H9 (cell line): Measurements from ENCODE around the gene GDI2. TPM values are rescaled to one million over a fixed set of nuclear protein-coding genes. Genes with fewer than 3 reads are reported as not detected.

Experiments used
- DNase-seq: peaks from one replicate; pipeline ENCODE4 v3.0.0-alpha.2; 2017
- H2AFZ ChIP-seq: one replicate; pipeline ENCODE4 v1.6.1; 2013; ENCODE audit warnings: mild to moderate bottlenecking, low read length, control low read depth, moderate library complexity
- H2AK5ac ChIP-seq: 2 replicates; pipeline ENCODE4 v1.6.1; 2013; ENCODE audit warnings: low read length, control low read depth, mixed read lengths; ENCODE audit not compliant: insufficient read length
- H2BK120ac ChIP-seq: one replicate; pipeline ENCODE4 v1.6.1; 2013; ENCODE audit warnings: low read depth, mild to moderate bottlenecking, low read length, control low read depth, inconsistent platforms; ENCODE audit not compliant: poor library complexity, severe bottlenecking
- H2BK12ac ChIP-seq: 2 replicates; pipeline ENCODE4 v1.6.1; 2013; ENCODE audit warnings: low read length, control low read depth, mixed read lengths, low read depth; ENCODE audit not compliant: insufficient read length
- H2BK15ac ChIP-seq: 2 replicates; pipeline ENCODE4 v1.6.1; 2013; ENCODE audit warnings: low read depth, low read length, control low read depth
- H2BK20ac ChIP-seq: one replicate; pipeline ENCODE4 v1.6.1; 2013; ENCODE audit warnings: low read depth, mild to moderate bottlenecking, low read length, control low read depth, inconsistent platforms; ENCODE audit not compliant: poor library complexity, severe bottlenecking
- H2BK5ac ChIP-seq: 2 replicates; pipeline ENCODE4 v1.6.1; 2013; ENCODE audit warnings: low read length, control low read depth, mixed read lengths; ENCODE audit not compliant: insufficient read length
- H3K14ac ChIP-seq: 2 replicates; pipeline ENCODE4 v1.6.1; 2013; ENCODE audit warnings: low read length, control low read depth; ENCODE audit not compliant: insufficient read depth
- H3K18ac ChIP-seq: 2 replicates; pipeline ENCODE4 v1.6.1; 2013; ENCODE audit warnings: low read depth, mild to moderate bottlenecking, mixed read lengths, low read length, control low read depth; ENCODE audit not compliant: insufficient read length
- H3K23ac ChIP-seq: 2 replicates; pipeline ENCODE4 v1.6.1; 2013; ENCODE audit warnings: low read length, control low read depth, mixed read lengths, low read depth; ENCODE audit not compliant: insufficient read length
- H3K23me2 ChIP-seq: 2 replicates; pipeline ENCODE4 v1.6.1; 2013; ENCODE audit warnings: low read depth, mild to moderate bottlenecking, mixed read lengths, low read length, control low read depth; ENCODE audit not compliant: insufficient read length, poor library complexity, severe bottlenecking
- H3K27ac ChIP-seq: 2 replicates; pipeline ENCODE4 v1.5.1; 2013; ENCODE audit warnings: low read length, control low read depth, mixed read lengths, low read depth; ENCODE audit not compliant: insufficient read length
- H3K27me3 ChIP-seq: 2 replicates; pipeline ENCODE4 v1.6.1; 2013; ENCODE audit warnings: low read length, control low read depth, inconsistent platforms; ENCODE audit not compliant: insufficient read depth
- H3K4ac ChIP-seq: 2 replicates; pipeline ENCODE4 v1.6.1; 2013; ENCODE audit warnings: low read depth, mild to moderate bottlenecking, control low read depth, inconsistent platforms, low read length, moderate library complexity
- H3K4me1 ChIP-seq: 2 replicates; pipeline ENCODE4 v1.6.1; 2013; ENCODE audit warnings: low read length, control low read depth, inconsistent platforms; ENCODE audit not compliant: insufficient read depth
- H3K4me2 ChIP-seq: 2 replicates; pipeline ENCODE4 v1.6.1; 2013; ENCODE audit warnings: low read length, control low read depth, mixed read lengths; ENCODE audit not compliant: insufficient read length, insufficient read depth
- H3K56ac ChIP-seq: 2 replicates; pipeline ENCODE4 v1.6.1; 2013; ENCODE audit warnings: low read depth, mild to moderate bottlenecking, mixed read lengths, low read length, control low read depth; ENCODE audit not compliant: insufficient read length
- H3K79me1 ChIP-seq: 2 replicates; pipeline ENCODE4 v1.6.1; 2013; ENCODE audit warnings: low read depth, mild to moderate bottlenecking, moderate library complexity, low read length, control low read depth, inconsistent platforms; ENCODE audit not compliant: insufficient read depth, poor library complexity, severe bottlenecking
- H3K79me2 ChIP-seq: 2 replicates; pipeline ENCODE4 v1.6.1; 2013; ENCODE audit warnings: low read length, control low read depth, inconsistent platforms; ENCODE audit not compliant: insufficient read depth
- H3K9ac ChIP-seq: 2 replicates; pipeline ENCODE4 v1.6.1; 2013; ENCODE audit warnings: low read length, control low read depth, mixed read lengths; ENCODE audit not compliant: insufficient read length; ENCODE audit errors: extremely low read depth
- H3K9me3 ChIP-seq: one replicate; pipeline ENCODE4 v1.6.1; 2013; ENCODE audit warnings: low read depth, low read length, inconsistent platforms; ENCODE audit not compliant: control insufficient read depth
- H3T11ph ChIP-seq: one replicate; pipeline ENCODE4 v1.6.1; 2013; ENCODE audit warnings: mild to moderate bottlenecking, low read length, control low read depth, inconsistent platforms
- H4K20me1 ChIP-seq: one replicate; pipeline ENCODE4 v1.6.1; 2013; ENCODE audit not compliant: control insufficient read depth, insufficient read length, insufficient read depth
- H4K5ac ChIP-seq: 2 replicates; pipeline ENCODE4 v1.6.1; 2013; ENCODE audit warnings: low read depth, mild to moderate bottlenecking, mixed read lengths, low read length, control low read depth; ENCODE audit not compliant: insufficient read length
- H4K8ac ChIP-seq: replicated peaks from 2 replicates; pipeline ENCODE4 v1.6.1; 2013; ENCODE audit warnings: low read length, control low read depth, mixed read lengths, low read depth; ENCODE audit not compliant: insufficient read length
- H4K91ac ChIP-seq: 2 replicates; pipeline ENCODE4 v1.6.1; 2013; ENCODE audit warnings: low read depth, mild to moderate bottlenecking, moderate library complexity, mixed read lengths, low read length, control low read depth; ENCODE audit not compliant: insufficient read length
- H3K27ac Mint-ChIP-seq, 3 experiments: 2 replicates in 2 of 3; 3 replicates in 1 of 3; pipeline ENCODE4 v1.8.0; 2020 to 2021; ENCODE audit warnings: mixed read lengths in 3 of 3, mild to moderate bottlenecking in 1 of 3, moderate library complexity in 1 of 3
- H3K27me3 Mint-ChIP-seq: 2 replicates; pipeline ENCODE4 v1.8.0; 2021; ENCODE audit warnings: low read depth, mild to moderate bottlenecking, moderate library complexity, mixed read lengths
- H3K36me3 Mint-ChIP-seq, 3 experiments: 2 replicates in 2 of 3; 3 replicates in 1 of 3; pipeline ENCODE4 v1.8.0; 2020 to 2021; ENCODE audit warnings: low read depth in 3 of 3, mixed read lengths in 3 of 3; ENCODE audit not compliant: insufficient read depth in 1 of 3
- H3K4me1 Mint-ChIP-seq, 2 experiments: 2 replicates each; pipeline ENCODE4 v1.8.0; 2020; ENCODE audit warnings: mixed read lengths in 2 of 2
- H3K4me3 Mint-ChIP-seq, 2 experiments: 2 replicates in 1 of 2; 3 replicates in 1 of 2; pipeline ENCODE4 v1.8.0; 2020 to 2021; ENCODE audit warnings: mild to moderate bottlenecking in 2 of 2, mixed read lengths in 2 of 2, moderate library complexity in 1 of 2
- H3K9me3 Mint-ChIP-seq, 2 experiments: 2 replicates in 1 of 2; 3 replicates in 1 of 2; pipeline ENCODE4 v1.8.0; 2020; ENCODE audit warnings: mild to moderate bottlenecking in 2 of 2, mixed read lengths in 2 of 2, moderate library complexity in 1 of 2
- CTCF ChIP-seq: fragments of 200-600 bp; sonication (generic); conservative IDR thresholded peaks from 3 replicates; pipeline ENCODE4 v1.8.0; 2021; ENCODE audit warnings: antibody characterized with exemption, mild to moderate bottlenecking
- WGBS: extraction: QIAGEN DNeasy Blood & Tissue Kit; methylation state at CpG from one replicate; pipeline ENCODE4 v1.1.7; 2013; ENCODE audit warnings: missing lambda C conversion rate, low lambda C conversion rate, mixed read lengths; ENCODE audit not compliant: insufficient read length; ENCODE audit errors: extremely low coverage; 5-methylcytosine and 5-hydroxymethylcytosine counted together
- total RNA-seq: library from RNA; stranded (reverse); gene quantifications from 2 replicates; pipeline ENCODE4 v1.2.1, GENCODE V29; 2021

The GDI2 gene
- total RNA-seq, 1 experiment from 2014 or later: 351 TPM

GRCh38 chr10:5738427-5738826 lies 74.8 kb downstream of the GDI2 start:
- H3K4me3 Mint-ChIP-seq: no peak overlapping the region
- H3K27me3 Mint-ChIP-seq: no peaks in the 10 kb centered on the region
- Histone ChIP-seq H3K23me2 (no peaks in the 10 kb centered on the region), H3K18ac (no peak overlapping the region), H3K9ac (no peak overlapping the region), H3K4me1 (no peaks in the 10 kb centered on the region), H3K79me1 (no peaks in the 10 kb centered on the region), H3T11ph (no peak overlapping the region), H3K79me2 (no peaks in the 10 kb centered on the region), H4K20me1 (no peaks in the 10 kb centered on the region), H4K5ac (no peak overlapping the region), H2BK5ac (no peak overlapping the region), H2BK12ac (no peak overlapping the region), H4K91ac (no peak overlapping the region), H3K9me3 (no peaks in the 10 kb centered on the region), H2BK20ac (no peak overlapping the region), H2AK5ac (no peak overlapping the region), H3K27ac (no peak overlapping the region), H3K56ac (no peak overlapping the region), H3K14ac (no peak overlapping the region), H3K27me3 (no peaks in the 10 kb centered on the region), H2AFZ (no peak overlapping the region), H2BK120ac (no peak overlapping the region), H3K4ac (no peak overlapping the region), H3K23ac (no peak overlapping the region), H3K4me2 (no peak overlapping the region), H4K8ac (no peak overlapping the region), H2BK15ac (no peak overlapping the region)
- H3K4me1 Mint-ChIP-seq: peaks cover 5 to 6% of the 10 kb centered on the region in 2 experiments
- H3K9me3 Mint-ChIP-seq: no peaks in the 10 kb centered on the region
- H3K36me3 Mint-ChIP-seq: peaks cover 4 to 59% (median 27%) of the 10 kb centered on the region in 3 experiments; a peak in 5 of 7 replicates
- no peak overlapping the region for H3K27ac Mint-ChIP-seq
- WGBS: no CpG with 5 or more reads among the region's 2 CpGs
- DNase-seq: no peak
- TF ChIP-seq CTCF: no peak
